ENCODE data around the gene N4BP2L2.

GRCh38 chr13:32535115-32535514, 3.5 kb downstream of the N4BP2L2 start:
- TF ChIP-seq, protein P1, sequence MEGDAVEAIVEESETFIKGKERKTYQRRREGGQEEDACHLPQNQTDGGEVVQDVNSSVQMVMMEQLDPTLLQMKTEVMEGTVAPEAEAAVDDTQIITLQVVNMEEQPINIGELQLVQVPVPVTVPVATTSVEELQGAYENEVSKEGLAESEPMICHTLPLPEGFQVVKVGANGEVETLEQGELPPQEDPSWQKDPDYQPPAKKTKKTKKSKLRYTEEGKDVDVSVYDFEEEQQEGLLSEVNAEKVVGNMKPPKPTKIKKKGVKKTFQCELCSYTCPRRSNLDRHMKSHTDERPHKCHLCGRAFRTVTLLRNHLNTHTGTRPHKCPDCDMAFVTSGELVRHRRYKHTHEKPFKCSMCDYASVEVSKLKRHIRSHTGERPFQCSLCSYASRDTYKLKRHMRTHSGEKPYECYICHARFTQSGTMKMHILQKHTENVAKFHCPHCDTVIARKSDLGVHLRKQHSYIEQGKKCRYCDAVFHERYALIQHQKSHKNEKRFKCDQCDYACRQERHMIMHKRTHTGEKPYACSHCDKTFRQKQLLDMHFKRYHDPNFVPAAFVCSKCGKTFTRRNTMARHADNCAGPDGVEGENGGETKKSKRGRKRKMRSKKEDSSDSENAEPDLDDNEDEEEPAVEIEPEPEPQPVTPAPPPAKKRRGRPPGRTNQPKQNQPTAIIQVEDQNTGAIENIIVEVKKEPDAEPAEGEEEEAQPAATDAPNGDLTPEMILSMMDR (IDR thresholded peaks at IDR 0.05 in 2 of 3, conservative IDR thresholded peaks at IDR 0.05 in 1 of 3; ENCODE audit: borderline replicate concordance in 1 of 3, insufficient read depth in 1 of 3, low read depth in 2 of 3, low read length in 2 of 3): no peak
- TF ChIP-seq POLR2AphosphoS5 (IDR thresholded peaks at IDR 0.05; ENCODE audit: low read depth, low read length) (no peak), POLR2A (IDR thresholded peaks at IDR 0.05; ENCODE audit: borderline replicate concordance, extremely low read depth, insufficient read depth, insufficient read length) (no peak), JUND (IDR thresholded peaks at IDR 0.05) (no peak), EZH2 (IDR thresholded peaks at IDR 0.05) (no peak), REST (IDR thresholded peaks at IDR 0.05; ENCODE audit: low read depth) (no peak), SP1 (IDR thresholded peaks at IDR 0.05; ENCODE audit: low read depth) (no peak), YY1 (IDR thresholded peaks at IDR 0.05; ENCODE audit: extremely low read depth, insufficient replicate concordance, low read depth, low read length) (no peak), EZH2phosphoT487 (IDR thresholded peaks at IDR 0.05; ENCODE audit: borderline replicate concordance) (no peak), SIN3A (IDR thresholded peaks at IDR 0.05; ENCODE audit: low read depth) (no peak), ELF1 (IDR thresholded peaks at IDR 0.05; ENCODE audit: borderline replicate concordance, low read depth) (no peak)

Data from HCT116 (cell line).